Testis (tissue), 3 donors: ENCODE results near the gene INPP5B. TPM values are rescaled to one million over a fixed set of nuclear protein-coding genes. Genes with fewer than 3 reads are reported as not detected.
"Not testable (repeated sequence)": the region's sequence is repeated elsewhere in the genome, so short reads cannot be mapped to it uniquely, and the experiment has no call there.

Source experiments
- DNase-seq: peaks from one replicate; pipeline ENCODE4 v3.0.0-alpha.2; 2019
- H3K27ac ChIP-seq, 2 donors: fragments of 200-600 bp; sonication (generic); one replicate each; pipeline ENCODE4 v1.5.1; 2019
- H3K27me3 ChIP-seq: fragments of 200-600 bp; sonication (generic); one replicate; pipeline ENCODE4 v1.5.1; 2019
- H3K36me3 ChIP-seq: fragments of 200-600 bp; sonication (generic); one replicate; pipeline ENCODE4 v1.5.1; 2017; ENCODE audit warnings: low read depth; ENCODE audit errors: missing control alignments
- H3K4me1 ChIP-seq: fragments of 200-600 bp; sonication (generic); one replicate; pipeline ENCODE4 v1.5.1; 2019
- H3K4me3 ChIP-seq, 2 donors: fragments of 200-600 bp; sonication (generic); one replicate each; pipeline ENCODE4 v1.5.1; 2017 to 2019
- H3K9me3 ChIP-seq: fragments of 200-600 bp; sonication (generic); one replicate; pipeline ENCODE4 v1.5.1; 2017
- POLR2A ChIP-seq: fragments of 450-650 bp; IDR thresholded peaks from one replicate; pipeline ENCODE4 v1.6.1; 2017; ENCODE audit warnings: antibody characterized with exemption, mild to moderate bottlenecking, moderate library complexity
- WGBS, 2 donors: methylation state at CpG; one replicate each; pipeline ENCODE4 v1.1.5; 2018; 5-methylcytosine and 5-hydroxymethylcytosine counted together
- intact Hi-C: fragments of 100-400 bp; cut with DNase I; formaldehyde crosslinking; loops from one replicate; pipeline ENCODE4 v1.15.1; 2023; ENCODE audit warnings: low total_unique reads
- polyA plus RNA-seq: library from polyadenylated mRNA; stranded (reverse); fragments of 350-450 nt; fragmentation: Illumina TruSeq; extraction: RNeasy Lipid Tissue Mini Kit (QIAGEN cat#74804); gene quantifications from one replicate; pipeline ENCODE4 v1.2.3, GENCODE V29; 2014; ENCODE audit warnings: low read depth, low replicate concordance; ENCODE audit not compliant: insufficient read depth
- total RNA-seq, 2 donors: library from RNA; depleted of rRNA; stranded (reverse); fragments of >200 nt; gene quantifications; one replicate each; pipeline ENCODE4 v1.2.3, GENCODE V29; 2016
- TF ChIP-seq, protein P1 (sequence below), 3 experiments: fragments of 450-650 bp in 2 of 3; fragments of 200-600 bp in 1 of 3; sonication (generic) in 1 of 3; IDR thresholded peaks; one replicate each; pipeline ENCODE4 v1.5.1; 2016 to 2019; ENCODE audit warnings: antibody characterized with exemption in 3 of 3, mild to moderate bottlenecking in 2 of 3, moderate library complexity in 1 of 3

The INPP5B gene
- total and polyA plus RNA-seq, 3 donors from 2014 or later: 15.3 to 31.6 (median 24.1) TPM

DNA sequence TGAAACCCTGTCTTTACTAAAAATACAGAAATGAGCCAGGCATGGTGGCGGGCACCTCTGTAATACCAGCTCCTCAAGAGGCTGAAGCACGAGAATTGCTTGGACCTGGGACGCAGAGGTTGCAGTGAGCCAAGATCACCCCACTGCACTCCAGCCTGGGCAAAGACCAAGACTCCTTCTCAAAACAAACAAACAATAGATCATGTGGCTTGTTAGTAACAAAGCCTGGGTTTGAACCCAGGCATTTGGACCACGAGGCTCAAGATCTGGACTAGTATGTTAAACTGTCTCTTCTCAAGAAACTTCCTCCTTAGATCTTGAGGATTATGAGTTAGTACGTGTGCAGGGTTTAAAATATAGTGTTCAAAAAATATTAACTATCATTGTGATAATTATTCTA lies 1.6 kb downstream of the INPP5B start:
- H3K36me3 ChIP-seq: no peaks in the 10 kb centered on the region
- no peaks in the 10 kb centered on the region for H3K27me3 ChIP-seq
- H3K9me3 ChIP-seq: no peaks in the 10 kb centered on the region
- H3K4me3 ChIP-seq: no peak overlapping the region
- H3K4me1 ChIP-seq: no peaks in the 10 kb centered on the region
- TF ChIP-seq, protein P1, sequence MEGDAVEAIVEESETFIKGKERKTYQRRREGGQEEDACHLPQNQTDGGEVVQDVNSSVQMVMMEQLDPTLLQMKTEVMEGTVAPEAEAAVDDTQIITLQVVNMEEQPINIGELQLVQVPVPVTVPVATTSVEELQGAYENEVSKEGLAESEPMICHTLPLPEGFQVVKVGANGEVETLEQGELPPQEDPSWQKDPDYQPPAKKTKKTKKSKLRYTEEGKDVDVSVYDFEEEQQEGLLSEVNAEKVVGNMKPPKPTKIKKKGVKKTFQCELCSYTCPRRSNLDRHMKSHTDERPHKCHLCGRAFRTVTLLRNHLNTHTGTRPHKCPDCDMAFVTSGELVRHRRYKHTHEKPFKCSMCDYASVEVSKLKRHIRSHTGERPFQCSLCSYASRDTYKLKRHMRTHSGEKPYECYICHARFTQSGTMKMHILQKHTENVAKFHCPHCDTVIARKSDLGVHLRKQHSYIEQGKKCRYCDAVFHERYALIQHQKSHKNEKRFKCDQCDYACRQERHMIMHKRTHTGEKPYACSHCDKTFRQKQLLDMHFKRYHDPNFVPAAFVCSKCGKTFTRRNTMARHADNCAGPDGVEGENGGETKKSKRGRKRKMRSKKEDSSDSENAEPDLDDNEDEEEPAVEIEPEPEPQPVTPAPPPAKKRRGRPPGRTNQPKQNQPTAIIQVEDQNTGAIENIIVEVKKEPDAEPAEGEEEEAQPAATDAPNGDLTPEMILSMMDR (IDR thresholded peaks at IDR 0.05): no peak
- no peak for TF ChIP-seq POLR2A
- intact Hi-C loops: no loop called here
- peak overlapping the region in 1 of 2 donors; percentile 86 for H3K27ac ChIP-seq
- no peak for DNase-seq
- WGBS, 2 donors: 84 to 86% methylated on average over 5 of the region's 5 CpGs

- TF ChIP-seq, protein P1 (IDR thresholded peaks at IDR 0.05): no peak
- TF ChIP-seq POLR2A: no peak
- no peak for DNase-seq
- intact Hi-C loops: no loop called here
- H3K36me3 ChIP-seq: no peaks in the 10 kb centered on the region
- no peaks in the 10 kb centered on the region for H3K27me3 ChIP-seq
- H3K9me3 ChIP-seq: no peaks in the 10 kb centered on the region
- no peak overlapping the region for H3K4me3 ChIP-seq
- no peak overlapping the region for H3K27ac ChIP-seq
- no peaks in the 10 kb centered on the region for H3K4me1 ChIP-seq
- 91 to 95% methylated on average over 5 of the region's 5 CpGs for WGBS, 2 donors
These were observed 2.0 kb downstream of the INPP5B start for GRCh38 chr1:37944816-37945215.

GRCh38 chr1:37944086-37944763 lies 2.6 kb downstream of the INPP5B start:
- WGBS, 2 donors: 66 to 97% methylated on average over 4 of the region's 4 CpGs
- TF ChIP-seq, protein P1 (IDR thresholded peaks at IDR 0.05): no peak
- TF ChIP-seq POLR2A: no peak
- no peaks in the 10 kb centered on the region for H3K9me3 ChIP-seq
- H3K4me1 ChIP-seq: no peaks in the 10 kb centered on the region
- intact Hi-C loops: no loop called here
- H3K27me3 ChIP-seq: no peaks in the 10 kb centered on the region
- H3K36me3 ChIP-seq: no peaks in the 10 kb centered on the region
- no peak overlapping the region for H3K27ac ChIP-seq
- no peak overlapping the region for H3K4me3 ChIP-seq
- no peak for DNase-seq

DNA sequence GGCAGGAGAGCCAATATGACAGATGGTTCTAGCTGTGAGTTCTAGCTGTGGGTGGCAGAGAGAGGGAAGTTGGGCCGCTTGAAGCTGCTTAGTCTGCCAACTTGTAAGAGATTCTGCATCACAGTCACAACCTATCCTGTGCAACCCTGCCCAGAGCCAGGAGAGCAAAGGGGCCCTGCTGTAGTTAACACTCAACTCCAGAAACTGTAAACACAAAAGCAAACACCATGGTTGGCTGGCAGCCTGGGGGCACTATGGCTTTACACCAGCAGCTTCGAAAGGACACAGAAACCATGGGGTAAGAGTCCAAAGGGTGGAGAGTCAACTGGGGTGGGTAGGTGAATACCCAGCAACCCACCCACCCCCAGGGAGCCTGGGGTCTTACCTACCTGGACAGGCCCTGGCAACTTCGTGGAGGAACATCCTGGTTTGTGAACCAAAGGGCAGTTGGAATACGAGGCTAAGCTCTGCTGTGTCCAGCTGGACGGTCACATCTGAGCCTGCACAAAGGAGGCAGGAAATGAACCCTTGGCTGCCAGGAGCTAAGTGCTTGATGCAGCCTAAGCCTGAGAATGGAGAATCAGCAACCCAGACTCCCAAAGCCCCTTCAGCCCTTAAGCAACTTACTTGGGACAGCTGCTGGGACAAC lies 6.4 kb downstream of the INPP5B start:
- no peaks in the 10 kb centered on the region for H3K27me3 ChIP-seq
- no peak overlapping the region for H3K27ac ChIP-seq
- no peaks in the 10 kb centered on the region for H3K4me1 ChIP-seq
- no peaks in the 10 kb centered on the region for H3K36me3 ChIP-seq
- DNase-seq: no peak
- TF ChIP-seq, protein P1 (IDR thresholded peaks at IDR 0.05): no peak
- TF ChIP-seq POLR2A: no peak
- no peak overlapping the region for H3K4me3 ChIP-seq
- intact Hi-C loops: no loop called here
- H3K9me3 ChIP-seq: no peaks in the 10 kb centered on the region
- WGBS, 2 donors: 63 to 91% methylated on average over 4 to 5 of the region's 5 CpGs

- H3K27me3 ChIP-seq, H3K36me3 ChIP-seq, DNase-seq, intact Hi-C loops, H3K9me3 ChIP-seq, H3K4me3 ChIP-seq, H3K4me1 ChIP-seq, H3K27ac ChIP-seq: not testable (repeated sequence)
- WGBS, 2 donors: 86 to 89% methylated on average over 14 of the region's 14 CpGs
These were observed 10.1 kb downstream of the INPP5B start for GRCh38 chr1:37936760-37937159.
